Endothelial cell of umbilical vein (primary cell): ENCODE measurements around the gene EFHC2.

Experiments
- EZH2 ChIP-seq: IDR thresholded peaks from 2 replicates; pipeline ENCODE4 v1.6.1; 2012; ENCODE audit warnings: borderline replicate concordance, low read depth, mild to moderate bottlenecking, moderate library complexity, low read length, inconsistent platforms; ENCODE audit not compliant: severe bottlenecking
- FOS ChIP-seq: IDR thresholded peaks from 2 replicates; pipeline ENCODE4 v1.6.1; 2011; ENCODE audit warnings: mild to moderate bottlenecking, low read length, moderate library complexity, borderline replicate concordance; ENCODE audit not compliant: insufficient read depth
- GATA2 ChIP-seq: IDR thresholded peaks from 2 replicates; pipeline ENCODE4 v1.7.0; 2011; ENCODE audit warnings: low read depth, mild to moderate bottlenecking, moderate library complexity, mixed read lengths, low read length; ENCODE audit not compliant: insufficient read length, insufficient read depth
- JUN ChIP-seq: IDR thresholded peaks from 2 replicates; pipeline ENCODE4 v1.6.1; 2011; ENCODE audit warnings: borderline replicate concordance, low read depth; ENCODE audit not compliant: insufficient read length, insufficient read depth
- MYC ChIP-seq: IDR thresholded peaks from one replicate; pipeline ENCODE4 v1.6.1; 2011; ENCODE audit warnings: mild to moderate bottlenecking, low read depth, low read length
- POLR2A ChIP-seq: IDR thresholded peaks from 2 replicates; pipeline ENCODE4 v1.6.1; 2012; ENCODE audit warnings: low read depth, mild to moderate bottlenecking, control low read depth, low read length
- POLR2AphosphoS5 ChIP-seq: IDR thresholded peaks from 2 replicates; pipeline ENCODE4 v1.6.1; 2012; ENCODE audit warnings: low read depth, mild to moderate bottlenecking, control low read depth, low read length, moderate library complexity; ENCODE audit not compliant: insufficient read depth
- TF ChIP-seq, protein P1 (sequence below), 2 donors: IDR thresholded peaks; 1 replicate in 1 of 2; 2 replicates in 1 of 2; pipeline ENCODE4 v1.5.1; 2011; ENCODE audit warnings: low read length in 2 of 2, mild to moderate bottlenecking in 2 of 2, moderate library complexity in 2 of 2, control low read depth in 1 of 2, inconsistent platforms in 1 of 2, low read depth in 1 of 2; ENCODE audit not compliant: insufficient read depth in 1 of 2; ENCODE audit errors: extremely low read depth in 1 of 2
- TF ChIP-seq, protein P2 (sequence below): IDR thresholded peaks from 2 replicates; pipeline ENCODE4 v1.6.1; 2011; ENCODE audit not compliant: insufficient read depth, insufficient read length

GRCh38 chrX:44344194-44344593 lies 722 bp upstream of the EFHC2 start:
- TF ChIP-seq, protein P1, sequence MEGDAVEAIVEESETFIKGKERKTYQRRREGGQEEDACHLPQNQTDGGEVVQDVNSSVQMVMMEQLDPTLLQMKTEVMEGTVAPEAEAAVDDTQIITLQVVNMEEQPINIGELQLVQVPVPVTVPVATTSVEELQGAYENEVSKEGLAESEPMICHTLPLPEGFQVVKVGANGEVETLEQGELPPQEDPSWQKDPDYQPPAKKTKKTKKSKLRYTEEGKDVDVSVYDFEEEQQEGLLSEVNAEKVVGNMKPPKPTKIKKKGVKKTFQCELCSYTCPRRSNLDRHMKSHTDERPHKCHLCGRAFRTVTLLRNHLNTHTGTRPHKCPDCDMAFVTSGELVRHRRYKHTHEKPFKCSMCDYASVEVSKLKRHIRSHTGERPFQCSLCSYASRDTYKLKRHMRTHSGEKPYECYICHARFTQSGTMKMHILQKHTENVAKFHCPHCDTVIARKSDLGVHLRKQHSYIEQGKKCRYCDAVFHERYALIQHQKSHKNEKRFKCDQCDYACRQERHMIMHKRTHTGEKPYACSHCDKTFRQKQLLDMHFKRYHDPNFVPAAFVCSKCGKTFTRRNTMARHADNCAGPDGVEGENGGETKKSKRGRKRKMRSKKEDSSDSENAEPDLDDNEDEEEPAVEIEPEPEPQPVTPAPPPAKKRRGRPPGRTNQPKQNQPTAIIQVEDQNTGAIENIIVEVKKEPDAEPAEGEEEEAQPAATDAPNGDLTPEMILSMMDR (IDR thresholded peaks at IDR 0.05; ENCODE audit: extremely low read depth in 1 of 2, insufficient read depth in 1 of 2, low read depth in 1 of 2, low read length in 2 of 2) = no peak
- TF ChIP-seq POLR2A (no peak), EZH2 (no peak), JUN (no peak), POLR2AphosphoS5 (no peak), GATA2 (no peak), FOS (no peak), MYC (no peak)
- TF ChIP-seq, protein P2, sequence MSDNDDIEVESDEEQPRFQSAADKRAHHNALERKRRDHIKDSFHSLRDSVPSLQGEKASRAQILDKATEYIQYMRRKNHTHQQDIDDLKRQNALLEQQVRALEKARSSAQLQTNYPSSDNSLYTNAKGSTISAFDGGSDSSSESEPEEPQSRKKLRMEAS = no peak
